Measurements from ENCODE around the gene WFDC2.

Gene WFDC2

GRCh38 chr20:45497971-45498494, 28.5 kb downstream of the WFDC2 start:
- DNase-seq (ENCODE audit: low spot score) = no peak

DNA sequence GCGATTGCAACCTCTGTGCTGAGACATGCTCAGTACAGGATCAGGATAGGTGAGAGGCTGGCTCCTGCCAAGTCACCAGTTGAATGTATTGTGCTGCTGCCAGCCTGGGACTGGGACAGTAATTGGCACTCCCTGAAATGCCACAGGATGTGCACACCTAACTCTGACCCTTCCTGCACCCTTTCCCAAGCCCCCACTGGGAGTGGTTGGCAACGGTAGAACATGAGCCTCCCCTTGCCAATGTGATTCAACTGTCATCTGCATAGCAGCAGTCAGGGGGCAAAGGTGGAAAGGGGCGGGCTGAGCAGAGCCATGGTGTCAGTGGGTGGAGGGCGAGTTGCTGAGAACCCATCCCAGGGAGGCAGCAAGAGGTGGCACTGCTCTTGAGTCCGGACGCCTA, 30.5 kb downstream of the WFDC2 start:
- DNase-seq (ENCODE audit: low spot score) = no peak

- no peak for DNase-seq (ENCODE audit: low spot score)
Observed at GRCh38 chr20:45501600-45501999, 32.0 kb downstream of the WFDC2 start.

GRCh38 chr20:45502561-45502960, 33.0 kb downstream of the WFDC2 start:
- no peak for DNase-seq (ENCODE audit: low spot score)

DNA sequence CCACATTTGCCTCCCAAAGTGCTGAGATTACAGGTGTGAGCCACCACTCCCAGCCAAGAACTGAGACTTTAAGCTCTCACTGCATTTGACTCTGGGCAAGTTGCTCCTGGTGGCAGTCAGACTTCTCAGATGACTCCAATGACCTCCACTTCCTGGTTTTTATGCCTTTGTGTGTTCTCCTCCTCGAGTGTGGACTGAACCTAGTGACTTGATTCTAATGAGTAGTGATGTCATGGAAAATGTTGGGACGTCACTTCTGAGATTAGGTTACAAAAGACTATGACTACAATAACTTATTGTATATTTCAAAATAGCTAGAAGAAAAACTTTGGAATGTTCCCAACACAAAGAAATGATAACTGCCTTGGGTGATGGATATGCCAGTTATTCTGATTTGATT, 33.9 kb downstream of the WFDC2 start:
- no peak for DNase-seq (ENCODE audit: low spot score)

DNA sequence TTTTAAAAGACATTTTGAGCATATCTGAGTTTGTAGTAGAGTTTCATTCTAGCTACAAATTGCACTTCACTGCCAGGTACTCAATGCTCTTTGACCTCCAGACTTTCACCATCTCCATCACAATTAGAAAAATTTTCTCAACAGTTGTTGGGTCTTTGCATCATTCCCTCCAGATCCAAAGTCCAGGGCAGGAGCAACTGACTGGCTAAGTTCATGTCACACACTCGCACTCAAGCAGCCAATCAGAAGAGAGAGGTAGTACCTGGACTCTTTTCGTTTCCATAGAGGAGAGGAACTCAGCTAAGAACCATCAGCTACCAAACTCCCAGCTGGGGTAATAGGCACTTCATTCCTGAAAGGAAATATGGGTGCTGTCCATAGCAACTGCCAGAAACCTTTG, 36.8 kb downstream of the WFDC2 start:
- no peak for DNase-seq (ENCODE audit: low spot score)

- DNase-seq (ENCODE audit: low spot score) = no peak
Observed at GRCh38 chr20:45507011-45507820, 37.7 kb downstream of the WFDC2 start.

DNA sequence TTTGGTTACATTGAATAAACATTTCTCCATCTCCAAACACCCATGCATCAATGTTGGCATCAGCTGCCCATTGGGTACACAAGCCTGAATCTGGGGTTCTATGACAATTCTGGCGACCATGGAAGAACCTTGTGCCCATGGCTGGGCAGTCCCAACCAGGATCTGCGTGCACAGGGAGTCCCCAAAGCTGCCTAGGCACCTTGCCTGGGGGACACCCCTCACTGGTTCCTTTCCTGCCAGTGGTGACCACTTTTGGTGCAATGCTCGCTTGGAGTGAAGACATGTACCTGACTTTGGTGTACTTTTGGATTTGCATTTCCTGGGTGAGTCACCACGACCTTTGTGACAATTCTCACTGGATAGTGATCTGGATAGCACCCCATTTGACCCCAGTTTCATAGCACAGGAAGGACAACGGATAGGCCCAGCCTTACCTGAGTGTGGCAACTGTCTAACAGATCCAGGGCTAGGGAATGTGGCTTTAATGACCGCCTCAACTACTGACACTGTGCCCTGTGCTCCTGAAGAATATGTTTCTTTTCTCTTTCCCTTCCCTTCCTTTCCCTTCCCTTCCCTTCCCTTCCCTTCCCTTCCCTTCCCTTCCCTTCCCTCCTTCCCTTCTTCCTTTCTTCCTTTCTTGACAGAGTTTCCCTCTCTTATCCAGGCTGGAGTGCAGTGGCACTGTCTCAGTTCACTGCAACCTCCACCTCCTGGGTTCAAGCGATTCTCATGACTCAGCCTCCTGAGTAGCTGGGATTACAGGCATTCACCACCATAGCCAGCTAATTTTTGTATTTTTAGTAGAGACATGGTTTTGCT, 38.7 kb downstream of the WFDC2 start:
- DNase-seq (ENCODE audit: low spot score) = no peak

GRCh38 chr20:45509091-45509490, 39.5 kb downstream of the WFDC2 start:
- DNase-seq (ENCODE audit: low spot score) = no peak

- no peak for DNase-seq (ENCODE audit: low spot score)
Observed at GRCh38 chr20:45510242-45510862, 40.8 kb downstream of the WFDC2 start.

GRCh38 chr20:45515147-45515913, 45.8 kb downstream of the WFDC2 start, which contains the start of gene SPINT3:
Gene SPINT3 (minus strand): TSS chr20:45515622. CDS start chr20:45515608, 14 bp downstream.
- DNase-seq (ENCODE audit: low spot score) = no peak

- no peak for DNase-seq (ENCODE audit: low spot score)
Observed at GRCh38 chr20:45518282-45518681, 48.7 kb downstream of the WFDC2 start.

DNA sequence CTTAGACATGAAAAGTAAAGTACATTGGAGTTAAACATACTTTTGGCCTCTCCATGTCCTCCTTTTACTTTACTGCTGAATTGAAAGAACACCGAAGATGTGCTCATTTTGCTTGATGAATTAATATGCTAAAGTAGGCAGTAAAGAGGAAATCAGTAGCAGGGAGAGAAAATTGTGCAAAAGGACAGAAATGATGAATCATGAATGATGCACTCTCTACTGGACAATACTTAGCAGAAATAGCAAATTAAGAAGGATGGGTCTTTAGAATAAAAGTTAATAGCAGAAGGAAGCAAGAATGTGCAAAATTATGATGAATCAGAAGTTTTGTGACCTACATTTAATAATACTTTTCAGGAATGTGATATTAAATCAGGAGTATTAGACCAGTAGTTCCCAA, 54.3 kb downstream of the WFDC2 start:
- no peak for DNase-seq (ENCODE audit: low spot score)

- no peak for DNase-seq (ENCODE audit: low spot score)
Observed at GRCh38 chr20:45527294-45527693, 57.7 kb downstream of the WFDC2 start.
